Suprapubic skin (tissue), 4 donors: ENCODE results near the gene SLC33A1. TPM values are rescaled to one million over a fixed set of nuclear protein-coding genes. Genes with fewer than 3 reads are reported as not detected.

ENCODE experiments used
- DNase-seq, 2 donors: peaks; one replicate each; pipeline ENCODE4 v3.0.0-alpha.2; 2019; ENCODE audit warnings: low spot score in 2 of 2
- H3K27ac ChIP-seq: fragments of 200-600 bp; sonication (generic); one replicate; pipeline ENCODE4 v1.5.1; 2019
- H3K27me3 ChIP-seq: fragments of 200-600 bp; sonication (generic); one replicate; pipeline ENCODE4 v1.5.1; 2019
- H3K36me3 ChIP-seq: fragments of 200-600 bp; sonication (generic); one replicate; pipeline ENCODE4 v1.5.1; 2019
- H3K4me1 ChIP-seq: fragments of 200-600 bp; sonication (generic); one replicate; pipeline ENCODE4 v1.5.1; 2019
- H3K4me3 ChIP-seq: fragments of 200-600 bp; sonication (generic); one replicate; pipeline ENCODE4 v1.5.1; 2019; ENCODE audit warnings: mild to moderate bottlenecking
- H3K9me3 ChIP-seq: fragments of 200-600 bp; sonication (generic); one replicate; pipeline ENCODE4 v1.5.1; 2019
- CTCF ChIP-seq, 2 donors: fragments of 200-600 bp in 1 of 2; fragments of 450-650 bp in 1 of 2; sonication (generic) in 1 of 2; IDR thresholded peaks; one replicate each; pipeline ENCODE4 v1.5.1; 2016 to 2019; ENCODE audit warnings: antibody characterized with exemption in 2 of 2, mild to moderate bottlenecking in 1 of 2, moderate library complexity in 1 of 2
- EP300 ChIP-seq: sonication (generic); formaldehyde crosslinking; IDR thresholded peaks from one replicate; pipeline ENCODE4 v1.6.1; 2017; ENCODE audit warnings: antibody characterized with exemption
- POLR2A ChIP-seq, 2 donors: fragments of 450-650 bp; IDR thresholded peaks; one replicate each; pipeline ENCODE4 v1.6.1; 2017; ENCODE audit warnings: antibody characterized with exemption in 2 of 2, mild to moderate bottlenecking in 2 of 2, moderate library complexity in 2 of 2
- POLR2AphosphoS5 ChIP-seq, 3 donors: sonication (generic); formaldehyde crosslinking; IDR thresholded peaks; one replicate each; pipeline ENCODE4 v1.6.1; 2017; ENCODE audit warnings: antibody characterized with exemption in 3 of 3
- WGBS: methylation state at CpG from one replicate; pipeline ENCODE4 v1.1.5; 2018; 5-methylcytosine and 5-hydroxymethylcytosine counted together
- total RNA-seq, 4 donors: library from RNA; depleted of rRNA; stranded (reverse); fragments of >200 nt; gene quantifications; one replicate each; pipeline ENCODE4 v1.1.0, GENCODE V29; 2016

SLC33A1 gene
- total RNA-seq, 4 donors from 2014 or later: 21.2 to 25.4 (median 22.9) TPM

DNA sequence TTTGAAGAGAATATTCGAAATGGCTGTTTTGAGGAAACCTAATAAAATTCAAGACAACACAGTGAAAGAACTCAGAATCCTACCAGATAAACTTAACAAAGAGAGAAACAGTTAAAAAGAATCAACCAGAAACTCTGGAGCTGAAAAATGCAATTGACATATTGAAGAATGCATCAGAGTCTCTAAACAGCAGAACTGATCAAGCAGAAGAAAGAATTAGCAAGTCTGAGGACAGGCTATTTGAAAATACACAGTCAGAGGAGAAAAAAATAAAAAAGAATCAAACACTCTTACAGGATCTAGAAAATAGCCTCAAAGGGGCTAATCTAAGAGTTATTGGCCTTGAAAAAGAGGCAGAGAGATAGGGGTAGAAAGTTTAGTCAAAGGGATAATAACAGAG lies 61.7 kb downstream of the SLC33A1 start:
- DNase-seq: no peak
- Histone ChIP-seq H3K27ac (no peak overlapping the region), H3K36me3 (peaks cover 14% of the 10 kb centered on the region), H3K4me3 (no peak overlapping the region), H3K27me3 (no peaks in the 10 kb centered on the region), H3K9me3 (no peaks in the 10 kb centered on the region), H3K4me1 (no peaks in the 10 kb centered on the region)
- TF ChIP-seq POLR2AphosphoS5 (IDR thresholded peaks at IDR 0.05): no peak
- no peak for TF ChIP-seq POLR2A (IDR thresholded peaks at IDR 0.05)
- TF ChIP-seq CTCF (IDR thresholded peaks at IDR 0.05): no peak
- no peak for TF ChIP-seq EP300
- WGBS: 87% methylated on average over 1 of the region's 1 CpG

DNA sequence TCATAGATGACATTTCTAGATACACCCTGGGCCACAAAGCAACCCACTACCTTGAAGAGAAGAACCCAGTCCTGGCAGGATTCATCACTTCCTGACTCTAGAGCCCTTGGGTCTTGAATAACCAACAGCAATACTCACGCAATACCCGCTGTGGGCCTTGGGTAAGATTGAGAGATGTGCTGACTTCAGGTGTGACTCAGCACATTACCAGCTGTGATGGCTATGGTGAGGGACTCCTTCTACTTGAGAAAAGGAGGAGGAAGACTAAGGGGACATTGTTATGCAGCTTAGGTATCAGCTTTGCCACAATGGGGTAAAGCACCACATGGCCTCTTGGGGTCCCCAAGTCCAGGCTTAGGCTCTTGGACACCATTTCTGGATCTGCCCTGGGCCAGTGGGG lies 63.0 kb downstream of the SLC33A1 start:
- 100% methylated on average over 2 of the region's 2 CpGs for WGBS
- no peak overlapping the region for H3K27ac ChIP-seq
- DNase-seq: no peak
- TF ChIP-seq POLR2A (IDR thresholded peaks at IDR 0.05) (no peak), EP300 (no peak), CTCF (IDR thresholded peaks at IDR 0.05) (no peak), POLR2AphosphoS5 (IDR thresholded peaks at IDR 0.05) (no peak)
- no peaks in the 10 kb centered on the region for H3K9me3 ChIP-seq
- H3K36me3 ChIP-seq: peaks cover 10% of the 10 kb centered on the region
- H3K27me3 ChIP-seq: no peaks in the 10 kb centered on the region
- H3K4me3 ChIP-seq: no peak overlapping the region
- H3K4me1 ChIP-seq: no peaks in the 10 kb centered on the region

- TF ChIP-seq POLR2A (IDR thresholded peaks at IDR 0.05) (no peak), EP300 (no peak), POLR2AphosphoS5 (IDR thresholded peaks at IDR 0.05) (no peak), CTCF (IDR thresholded peaks at IDR 0.05) (no peak)
- Histone ChIP-seq H3K27me3 (no peaks in the 10 kb centered on the region), H3K27ac (no peak overlapping the region), H3K9me3 (no peaks in the 10 kb centered on the region), H3K4me1 (no peaks in the 10 kb centered on the region), H3K36me3 (peaks cover 10% of the 10 kb centered on the region), H3K4me3 (no peak overlapping the region)
- DNase-seq: no peak
- WGBS: 59% methylated on average over 4 of the region's 4 CpGs
Observed at GRCh38 chr3:155790272-155790925, 63.8 kb downstream of the SLC33A1 start.

DNA sequence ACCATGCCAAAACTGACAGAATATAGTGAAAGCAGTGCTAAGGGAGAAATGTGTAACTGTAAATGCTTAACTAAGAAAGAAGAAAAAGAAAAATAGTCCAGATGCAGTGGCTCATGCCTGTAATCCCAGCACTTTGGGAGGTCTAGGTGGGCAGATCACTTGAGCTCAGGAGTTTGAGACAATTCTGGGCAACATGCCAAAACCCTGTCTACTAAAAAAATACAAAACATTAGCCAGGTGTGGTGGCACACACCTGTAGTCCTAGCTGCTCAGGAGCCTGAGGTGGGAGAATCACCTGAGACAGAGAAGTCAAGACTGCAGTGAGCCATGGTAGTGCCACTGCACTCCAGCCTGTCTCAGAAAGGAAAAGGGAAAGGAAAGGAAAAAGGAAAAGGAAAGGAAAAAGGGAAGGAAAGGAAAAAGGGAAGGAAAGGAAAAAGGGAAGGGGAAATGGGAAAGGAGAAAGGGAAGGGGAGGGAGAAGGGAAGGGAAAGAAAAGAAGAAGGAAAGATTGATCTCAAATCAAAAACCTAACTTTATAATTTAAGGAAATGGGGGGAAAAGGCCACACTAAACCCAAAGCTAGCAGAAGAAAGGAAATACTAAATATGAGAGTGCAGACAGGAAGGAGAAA lies 68.4 kb downstream of the SLC33A1 start:
- Histone ChIP-seq H3K36me3 (no peaks in the 10 kb centered on the region), H3K27ac (no peak overlapping the region), H3K9me3 (no peaks in the 10 kb centered on the region), H3K4me3 (no peak overlapping the region), H3K27me3 (no peaks in the 10 kb centered on the region), H3K4me1 (no peaks in the 10 kb centered on the region)
- no peak for DNase-seq
- TF ChIP-seq POLR2A (IDR thresholded peaks at IDR 0.05) (no peak), EP300 (no peak), POLR2AphosphoS5 (IDR thresholded peaks at IDR 0.05) (no peak), CTCF (IDR thresholded peaks at IDR 0.05) (no peak)

DNA sequence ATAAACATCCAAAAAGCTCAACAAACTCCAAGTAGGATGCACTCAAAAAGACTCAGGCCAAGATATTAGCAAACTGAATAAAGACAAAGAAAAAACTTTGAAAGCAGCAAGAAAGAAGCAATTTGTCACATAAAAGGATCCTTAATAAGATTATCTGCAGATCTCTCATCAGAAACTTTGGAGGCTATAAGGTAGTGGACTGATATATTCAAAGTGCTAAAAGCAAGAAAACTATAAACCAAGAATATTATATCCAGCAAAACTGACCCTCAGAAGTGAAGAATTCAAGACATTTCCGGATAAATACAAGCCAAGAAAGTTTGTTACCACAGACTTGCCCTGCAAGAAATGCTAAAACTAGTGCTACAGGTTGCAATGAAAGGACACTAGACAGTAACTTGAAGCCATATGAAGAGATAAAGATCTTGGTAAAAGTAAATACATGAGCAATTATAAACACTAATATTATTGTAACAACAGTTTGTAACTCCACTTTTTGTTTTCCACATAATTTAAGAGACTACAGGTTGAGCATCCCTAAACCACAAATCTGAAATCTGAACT lies 71.8 kb downstream of the SLC33A1 start:
- no peak overlapping the region for H3K4me3 ChIP-seq
- H3K9me3 ChIP-seq: no peaks in the 10 kb centered on the region
- no peaks in the 10 kb centered on the region for H3K27me3 ChIP-seq
- DNase-seq: no peak
- no peaks in the 10 kb centered on the region for H3K36me3 ChIP-seq
- no peak overlapping the region for H3K27ac ChIP-seq
- WGBS: 97% methylated on average over 1 of the region's 1 CpG
- H3K4me1 ChIP-seq: no peaks in the 10 kb centered on the region
- TF ChIP-seq POLR2AphosphoS5 (IDR thresholded peaks at IDR 0.05): no peak
- no peak for TF ChIP-seq CTCF (IDR thresholded peaks at IDR 0.05)
- no peak for TF ChIP-seq EP300
- no peak for TF ChIP-seq POLR2A (IDR thresholded peaks at IDR 0.05)
